CD4-positive, alpha-beta T cell (primary cell): Measurements from ENCODE around the gene MED13. TPM values are rescaled to one million over a fixed set of nuclear protein-coding genes. Genes with fewer than 3 reads are reported as not detected.
"Not testable (repeated sequence)": the region's sequence is repeated elsewhere in the genome, so short reads cannot be mapped to it uniquely, and the experiment has no call there.

ENCODE experiments used
- ATAC-seq: fragments of 200-7000 bp; cut with Tn5 transposase; one replicate; pipeline ENCODE4 v1.10.0; 2022; ENCODE audit warnings: mild to moderate bottlenecking; ENCODE audit not compliant: poor library complexity
- CTCF ChIA-PET: fragments of 350-600 bp; sonication (Branson Sonifier 250); formaldehyde crosslinking; loops from one replicate; lab custom pipeline; 2021; ENCODE audit warnings: antibody characterized with exemption, inconsistent platforms; lab: Charles Lee
- POLR2A ChIA-PET: fragments of 350-600 bp; sonication (Branson Sonifier 250); formaldehyde crosslinking; loops from one replicate; lab custom pipeline; 2021; ENCODE audit warnings: antibody characterized with exemption, inconsistent platforms; lab: Charles Lee
- DNase-seq, 14 experiments: peaks; one replicate each; pipeline ENCODE4 v3.0.0-alpha.2; 2013 to 2020; ENCODE audit warnings: mixed read lengths in 2 of 14
- H3K27ac ChIP-seq, 2 donors: one replicate each; pipeline versions ENCODE4 v1.5.1 to v1.7.0; 2013; ENCODE audit warnings: low read length in 2 of 2, low read depth in 1 of 2, mild to moderate bottlenecking in 1 of 2
- H3K27me3 ChIP-seq, 2 experiments: 1 replicate in 1 of 2; 2 replicates in 1 of 2; pipeline versions ENCODE4 v1.6.1 to v1.7.0; 2013; ENCODE audit warnings: low read length in 2 of 2, control low read depth in 1 of 2, mild to moderate bottlenecking in 1 of 2, moderate library complexity in 1 of 2; ENCODE audit not compliant: insufficient read depth in 2 of 2, control insufficient read depth in 1 of 2
- H3K36me3 ChIP-seq: one replicate; pipeline ENCODE4 v1.6.1; 2013; ENCODE audit warnings: low read length, control low read depth; ENCODE audit not compliant: insufficient read depth
- H3K4me1 ChIP-seq: one replicate; pipeline ENCODE4 v1.6.1; 2013; ENCODE audit warnings: low read length, control low read depth; ENCODE audit not compliant: insufficient read depth
- H3K4me3 ChIP-seq: one replicate; pipeline ENCODE4 v1.5.1; 2013; ENCODE audit warnings: mild to moderate bottlenecking, low read length, moderate library complexity
- H3K9me3 ChIP-seq, 2 experiments: 1 replicate in 1 of 2; 2 replicates in 1 of 2; pipeline versions ENCODE4 v1.6.1 to v1.7.0; 2013; ENCODE audit warnings: low read length in 2 of 2, mild to moderate bottlenecking in 2 of 2, control low read depth in 1 of 2, moderate library complexity in 1 of 2; ENCODE audit not compliant: control insufficient read depth in 1 of 2, insufficient read depth in 1 of 2
- H3K27ac Mint-ChIP-seq: one replicate; pipeline ENCODE4 v1.8.0; 2020; ENCODE audit warnings: mixed read lengths
- H3K27me3 Mint-ChIP-seq: one replicate; pipeline ENCODE4 v1.8.0; 2021; ENCODE audit warnings: mixed read lengths
- H3K36me3 Mint-ChIP-seq: one replicate; pipeline ENCODE4 v1.8.0; 2021; ENCODE audit warnings: low read depth, mixed read lengths
- H3K4me1 Mint-ChIP-seq: one replicate; pipeline ENCODE4 v1.8.0; 2021; ENCODE audit warnings: low read depth, mixed read lengths
- H3K4me3 Mint-ChIP-seq: one replicate; pipeline ENCODE4 v1.8.0; 2020; ENCODE audit warnings: mild to moderate bottlenecking, mixed read lengths
- H3K9me3 Mint-ChIP-seq: one replicate; pipeline ENCODE4 v1.8.0; 2020; ENCODE audit warnings: mixed read lengths
- CTCF ChIP-seq: fragments of 200-600 bp; IDR thresholded peaks from one replicate; pipeline ENCODE4 v1.8.0; 2022; ENCODE audit warnings: antibody characterized with exemption, mild to moderate bottlenecking
- intact Hi-C, 2 experiments: fragments of 100-400 bp; cut with DNase I in 1 of 2; cut with micrococcal nuclease in 1 of 2; formaldehyde crosslinking; loops; one replicate each; pipeline versions ENCODE4 v1.15.1 to v1.9.0; 2023 to 2025; cut with DNase I, micrococcal nuclease
- total RNA-seq, 174 experiments: library from RNA in 2 of 174; stranded (reverse) in 2 of 174; gene quantifications; one replicate each; pipeline ENCODE4 v1.2.3 and lab custom pipeline; 2021 to 2026

MED13 gene
- total RNA-seq, 2 experiments from 2014 or later = 75.7 to 85.8 TPM

- no peaks in the 10 kb centered on the region for H3K36me3 Mint-ChIP-seq
- H3K4me3 Mint-ChIP-seq = no peak overlapping the region
- no peak overlapping the region for H3K27ac Mint-ChIP-seq
- H3K27me3 ChIP-seq = peaks cover 5 to 7% of the 10 kb centered on the region in 2 experiments
- peaks cover 13% of the 10 kb centered on the region for H3K27me3 Mint-ChIP-seq
- H3K27ac ChIP-seq = no peak overlapping the region
- DNase-seq (no peak), ATAC-seq (no peak)
- ChIA-PET CTCF (interaction anchor here (2.2 kb wide), 1 partner anchor 11 kb away, joined by 8 read pairs; no protein-coding TSS in a partner anchor), POLR2A (interaction anchor here (0.6 kb wide), 1 partner anchor 45 kb away, joined by 3 read pairs; no protein-coding TSS in a partner anchor)
- H3K9me3 ChIP-seq = no peaks in the 10 kb centered on the region
- no peak for TF ChIP-seq CTCF
- H3K9me3 Mint-ChIP-seq = no peaks in the 10 kb centered on the region
- H3K36me3 ChIP-seq = no peaks in the 10 kb centered on the region
- no peak overlapping the region for H3K4me3 ChIP-seq
- no peaks in the 10 kb centered on the region for H3K4me1 ChIP-seq
- H3K4me1 Mint-ChIP-seq = no peaks in the 10 kb centered on the region
- intact Hi-C loops = no loop called here
Observed at GRCh38 chr17:62076864-62077788, 12.0 kb upstream of the MED13 start.

GRCh38 chr17:62075308-62075815 lies 10.3 kb upstream of the MED13 start:
- ChIA-PET CTCF (interaction anchor here (2.2 kb wide), 1 partner anchor 9 kb away, joined by 8 read pairs; no protein-coding TSS in a partner anchor), POLR2A (interaction anchor here (1.0 kb wide), 1 partner anchor 9 kb away, joined by 6 read pairs; no protein-coding TSS in a partner anchor)
- no peak overlapping the region for H3K27ac ChIP-seq
- DNase-seq (no peak), ATAC-seq (no peak)
- Mint-ChIP-seq H3K9me3 (no peaks in the 10 kb centered on the region), H3K4me1 (no peaks in the 10 kb centered on the region), H3K27ac (no peak overlapping the region), H3K36me3 (no peaks in the 10 kb centered on the region), H3K4me3 (no peak overlapping the region), H3K27me3 (peaks cover 13% of the 10 kb centered on the region)
- H3K36me3 ChIP-seq = no peaks in the 10 kb centered on the region
- no peak for TF ChIP-seq CTCF
- H3K27me3 ChIP-seq = peaks cover 5 to 7% of the 10 kb centered on the region in 2 experiments
- no peaks in the 10 kb centered on the region for H3K4me1 ChIP-seq
- intact Hi-C loops = no loop called here
- H3K9me3 ChIP-seq = no peaks in the 10 kb centered on the region
- H3K4me3 ChIP-seq = no peak overlapping the region

- intact Hi-C loops = no loop called here
- no peak overlapping the region for H3K27ac Mint-ChIP-seq
- peaks cover 13% of the 10 kb centered on the region for H3K27me3 Mint-ChIP-seq
- Histone ChIP-seq H3K9me3 (no peaks in the 10 kb centered on the region), H3K27me3 (peaks cover 5 to 7% of the 10 kb centered on the region in 2 experiments), H3K4me3 (no peak overlapping the region), H3K36me3 (no peaks in the 10 kb centered on the region), H3K27ac (no peak overlapping the region), H3K4me1 (no peaks in the 10 kb centered on the region)
- H3K4me1 Mint-ChIP-seq = no peaks in the 10 kb centered on the region
- ATAC-seq (no peak), DNase-seq (no peak)
- no peak for TF ChIP-seq CTCF
- CTCF ChIA-PET = no interaction called here
- H3K4me3 Mint-ChIP-seq = no peak overlapping the region
- no peaks in the 10 kb centered on the region for H3K36me3 Mint-ChIP-seq
- POLR2A ChIA-PET = no interaction called here
- no peaks in the 10 kb centered on the region for H3K9me3 Mint-ChIP-seq
Observed at GRCh38 chr17:62073993-62074392, 8.9 kb upstream of the MED13 start.

- H3K27me3 Mint-ChIP-seq, H3K27ac Mint-ChIP-seq, DNase-seq: not testable (repeated sequence)
Observed at GRCh38 chr17:62072855-62073254, 7.8 kb upstream of the MED13 start.

More at GRCh38 chr17:62072855-62073254, 7.8 kb upstream of the MED13 start:
- H3K4me1 ChIP-seq, H3K36me3 ChIP-seq, H3K4me3 Mint-ChIP-seq, CTCF ChIA-PET, H3K4me1 Mint-ChIP-seq, H3K36me3 Mint-ChIP-seq, H3K4me3 ChIP-seq, H3K9me3 ChIP-seq, H3K27ac ChIP-seq, H3K27me3 ChIP-seq, H3K9me3 Mint-ChIP-seq, ATAC-seq, intact Hi-C loops: not testable (repeated sequence)
- POLR2A ChIA-PET = interaction anchor here (1.0 kb wide), 1 partner anchor 209 kb away, joined by 3 read pairs; the partner anchor contains the start of gene BRIP1
